ENCODE results near the gene C19orf18. TPM values are rescaled to one million over a fixed set of nuclear protein-coding genes. Genes with fewer than 3 reads are reported as not detected.

The C19orf18 gene
- total RNA-seq: under 1 TPM; 0.27 to 0.86 TPM

GRCh38 chr19:57974434-57974833, at the start of gene C19orf18:
Gene C19orf18, minus strand, starts transcription at chr19:57974534. Its CDS starts 102 bp downstream, at chr19:57974432.
- no peaks in the 10 kb centered on the region for H3K36me3 ChIP-seq
- intact Hi-C loops (cut with DNase I): no loop called here

GRCh38 chr19:58022283-58022660, 47.9 kb upstream of the C19orf18 start:
- H3K9ac ChIP-seq (ENCODE audit: low read depth in 2 of 2, low read length in 2 of 2): no peak overlapping the region
- H3K27me3 ChIP-seq: no peaks in the 10 kb centered on the region
- DNase-seq: no peak
- no peak for TF ChIP-seq CTCF (IDR thresholded peaks at IDR 0.05)
- H3K4me1 ChIP-seq: no peaks in the 10 kb centered on the region
- no peak overlapping the region for H3K4me3 ChIP-seq
- H3K36me3 ChIP-seq: no peaks in the 10 kb centered on the region
- intact Hi-C loops (cut with DNase I): loop anchor here (5.0 kb wide), 1 partner anchor 135 kb away; no protein-coding TSS in a partner anchor
- no peak overlapping the region for H3K27ac ChIP-seq
- H3K9me3 ChIP-seq: no peaks in the 10 kb centered on the region

More at GRCh38 chr19:57974434-57974833, at the start of gene C19orf18:
- no peak within 1 kb of the TSS for H3K4me3 ChIP-seq
- H3K4me1 ChIP-seq: no peaks in the 10 kb centered on the region
- H3K9me3 ChIP-seq: peaks cover 32% of the 10 kb centered on the region
- H3K27me3 ChIP-seq: no peaks in the 10 kb centered on the region
- no peak within 1 kb of the TSS for H3K9ac ChIP-seq (ENCODE audit: low read depth in 2 of 2, low read length in 2 of 2)
- DNase-seq: no peak
- no peak within 1 kb of the TSS for H3K27ac ChIP-seq
- TF ChIP-seq CTCF (IDR thresholded peaks at IDR 0.05): no peak

DNA sequence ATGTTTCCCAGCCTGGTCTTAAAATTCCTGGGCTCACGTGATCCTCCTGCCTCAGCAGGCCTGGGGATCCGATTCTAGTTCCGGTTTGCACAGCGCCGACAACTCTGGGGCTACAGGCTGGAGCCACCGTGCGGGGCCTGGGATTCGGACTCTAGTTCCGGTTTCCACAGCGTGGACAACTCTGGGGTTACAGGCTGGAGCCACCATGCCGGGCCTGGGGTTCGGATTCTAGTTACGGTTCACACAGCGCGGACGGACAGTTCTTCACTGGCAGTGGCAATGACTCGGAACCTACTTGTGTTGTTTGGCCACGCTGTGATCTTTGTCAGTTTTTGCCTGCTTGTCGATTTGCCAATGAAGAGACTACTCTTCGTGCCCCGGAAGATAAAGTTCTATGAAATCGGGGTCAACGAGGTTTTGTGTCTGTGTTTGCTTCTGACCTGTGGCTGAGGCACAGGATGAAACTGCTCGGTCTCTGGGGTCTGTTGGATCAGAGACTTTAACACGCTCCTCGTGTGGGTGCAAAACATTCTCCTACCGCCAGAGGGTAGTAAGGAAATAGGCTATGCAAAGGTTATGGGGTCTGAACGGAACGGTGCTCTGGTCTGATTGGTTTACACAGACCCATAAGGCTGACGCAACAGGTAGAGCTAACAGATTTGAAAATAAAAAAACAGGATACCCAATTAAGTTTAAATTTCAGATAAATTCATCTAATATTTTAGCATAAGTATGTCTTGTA, 47.4 kb upstream of the C19orf18 start:
- Histone ChIP-seq H3K27me3 (no peaks in the 10 kb centered on the region), H3K9me3 (no peaks in the 10 kb centered on the region), H3K4me1 (no peaks in the 10 kb centered on the region), H3K9ac (ENCODE audit: low read depth in 2 of 2, low read length in 2 of 2) (no peak overlapping the region), H3K27ac (no peak overlapping the region), H3K4me3 (no peak overlapping the region), H3K36me3 (no peaks in the 10 kb centered on the region)
- peak; percentile 64 for DNase-seq
- TF ChIP-seq CTCF (IDR thresholded peaks at IDR 0.05): peak; percentile 25
- intact Hi-C loops (cut with DNase I): loop anchor here (5.0 kb wide), 1 partner anchor 136 kb away; no protein-coding TSS in a partner anchor

DNA sequence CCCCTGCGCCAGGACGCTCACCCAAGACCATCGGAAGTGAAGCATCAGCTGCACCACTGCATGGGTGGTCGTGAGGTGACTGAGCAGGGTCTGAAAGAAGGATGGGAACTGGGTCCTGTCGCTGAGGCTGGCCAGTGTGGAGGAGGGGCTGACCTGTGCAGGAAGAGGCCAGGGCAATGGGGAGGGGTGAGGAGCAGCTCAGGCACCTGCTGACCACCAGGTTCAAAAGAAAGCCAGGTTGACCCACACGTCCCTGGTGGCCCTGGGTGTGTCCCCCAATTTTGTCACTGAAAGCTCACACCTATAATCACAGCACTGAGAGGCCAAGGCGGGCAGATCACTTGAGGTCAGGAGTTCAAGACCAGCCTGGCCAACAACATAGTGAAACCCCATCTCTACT, 45.8 kb upstream of the C19orf18 start:
- no peaks in the 10 kb centered on the region for H3K4me1 ChIP-seq
- H3K27me3 ChIP-seq: no peaks in the 10 kb centered on the region
- no peak overlapping the region for H3K4me3 ChIP-seq
- H3K36me3 ChIP-seq: no peaks in the 10 kb centered on the region
- no peaks in the 10 kb centered on the region for H3K9me3 ChIP-seq
- intact Hi-C loops (cut with DNase I): loop anchor here (5.0 kb wide), 1 partner anchor 137 kb away; no protein-coding TSS in a partner anchor
- no peak overlapping the region for H3K27ac ChIP-seq
- H3K9ac ChIP-seq (ENCODE audit: low read depth in 2 of 2, low read length in 2 of 2): no peak overlapping the region
- TF ChIP-seq CTCF (IDR thresholded peaks at IDR 0.05): no peak
- no peak for DNase-seq

GRCh38 chr19:58014141-58014540, 39.8 kb upstream of the C19orf18 start:
- Histone ChIP-seq H3K4me1 (no peaks in the 10 kb centered on the region), H3K36me3 (no peaks in the 10 kb centered on the region), H3K27ac (no peak overlapping the region), H3K9ac (ENCODE audit: low read depth in 2 of 2, low read length in 2 of 2) (no peak overlapping the region), H3K27me3 (no peaks in the 10 kb centered on the region), H3K4me3 (no peak overlapping the region), H3K9me3 (no peaks in the 10 kb centered on the region)
- DNase-seq: no peak
- TF ChIP-seq CTCF (IDR thresholded peaks at IDR 0.05): no peak
- intact Hi-C loops (cut with DNase I): no loop called here

Measured in colonic mucosa (tissue), 4 donors.